Measurements from ENCODE around the gene ABHD6. TPM values are rescaled to one million over a fixed set of nuclear protein-coding genes. Genes with fewer than 3 reads are reported as not detected.

ABHD6 gene
- total and polyA plus RNA-seq, 7 donors = 1.7 to 7.2 (median 5.0) TPM

DNA sequence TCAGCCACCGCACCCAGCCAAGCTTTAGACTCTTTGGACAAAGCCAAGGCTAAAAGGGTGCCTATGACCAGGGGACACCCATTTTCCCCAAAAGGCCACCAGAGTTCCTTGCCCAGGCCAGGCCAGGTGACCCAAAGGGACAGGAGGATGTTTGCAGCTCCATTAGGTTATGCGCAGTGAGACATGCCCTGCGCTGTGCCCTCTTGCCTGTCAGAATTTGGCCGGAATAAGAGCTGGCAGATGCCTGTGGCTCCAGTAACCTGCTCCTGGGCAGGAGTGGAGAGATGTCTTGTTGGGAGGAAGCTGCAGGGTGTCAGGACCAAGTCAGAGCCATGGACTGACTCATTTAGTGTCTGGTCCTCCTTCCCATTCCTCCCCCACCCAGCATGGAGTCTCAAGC, 47.3 kb upstream of the ABHD6 start:
- H3K9me3 ChIP-seq = no peaks in the 10 kb centered on the region
- no peaks in the 10 kb centered on the region for H3K4me1 ChIP-seq
- TF ChIP-seq, protein P1, sequence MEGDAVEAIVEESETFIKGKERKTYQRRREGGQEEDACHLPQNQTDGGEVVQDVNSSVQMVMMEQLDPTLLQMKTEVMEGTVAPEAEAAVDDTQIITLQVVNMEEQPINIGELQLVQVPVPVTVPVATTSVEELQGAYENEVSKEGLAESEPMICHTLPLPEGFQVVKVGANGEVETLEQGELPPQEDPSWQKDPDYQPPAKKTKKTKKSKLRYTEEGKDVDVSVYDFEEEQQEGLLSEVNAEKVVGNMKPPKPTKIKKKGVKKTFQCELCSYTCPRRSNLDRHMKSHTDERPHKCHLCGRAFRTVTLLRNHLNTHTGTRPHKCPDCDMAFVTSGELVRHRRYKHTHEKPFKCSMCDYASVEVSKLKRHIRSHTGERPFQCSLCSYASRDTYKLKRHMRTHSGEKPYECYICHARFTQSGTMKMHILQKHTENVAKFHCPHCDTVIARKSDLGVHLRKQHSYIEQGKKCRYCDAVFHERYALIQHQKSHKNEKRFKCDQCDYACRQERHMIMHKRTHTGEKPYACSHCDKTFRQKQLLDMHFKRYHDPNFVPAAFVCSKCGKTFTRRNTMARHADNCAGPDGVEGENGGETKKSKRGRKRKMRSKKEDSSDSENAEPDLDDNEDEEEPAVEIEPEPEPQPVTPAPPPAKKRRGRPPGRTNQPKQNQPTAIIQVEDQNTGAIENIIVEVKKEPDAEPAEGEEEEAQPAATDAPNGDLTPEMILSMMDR (IDR thresholded peaks at IDR 0.05) = no peak
- H3K27me3 ChIP-seq (ENCODE audit: insufficient read depth in 3 of 3, low read length in 2 of 3) = no peaks in the 10 kb centered on the region
- no peak overlapping the region for H3K27ac ChIP-seq
- intact Hi-C loops (cut with DNase I) = no loop called here
- no peak overlapping the region for H3K4me3 ChIP-seq
- no peaks in the 10 kb centered on the region for H3K36me3 ChIP-seq (ENCODE audit: insufficient read depth in 1 of 2, low read depth in 1 of 2)
- ATAC-seq (no peak), DNase-seq (no peak)
- WGBS, 3 donors = 95 to 100% (median 96%) methylated on average over 4 of the region's 4 CpGs

DNA sequence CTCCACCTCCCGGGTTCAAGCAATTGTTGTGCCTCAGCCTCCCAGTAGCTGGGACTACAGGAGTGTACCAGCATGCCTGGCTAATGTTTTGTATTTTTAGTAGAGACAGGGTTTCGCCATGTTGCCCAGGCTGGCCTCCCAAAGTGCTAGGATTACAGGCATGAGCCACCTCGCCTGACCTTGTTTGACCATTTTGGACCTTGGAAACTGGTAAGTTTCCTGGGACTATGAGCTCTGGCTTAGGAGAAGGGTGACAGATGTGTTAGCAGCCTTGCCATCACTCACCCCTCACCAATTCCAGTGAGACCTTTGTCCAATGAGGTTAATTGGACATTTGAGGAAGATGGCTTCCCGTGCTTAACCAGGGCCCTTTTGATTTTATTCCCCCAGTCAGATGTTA, 46.7 kb upstream of the ABHD6 start:
- TF ChIP-seq, protein P1 (IDR thresholded peaks at IDR 0.05) = no peak
- Histone ChIP-seq H3K36me3 (ENCODE audit: insufficient read depth in 1 of 2, low read depth in 1 of 2) (no peaks in the 10 kb centered on the region), H3K9me3 (no peaks in the 10 kb centered on the region), H3K4me1 (no peaks in the 10 kb centered on the region), H3K27ac (no peak overlapping the region), H3K4me3 (no peak overlapping the region), H3K27me3 (ENCODE audit: insufficient read depth in 3 of 3, low read length in 2 of 3) (no peaks in the 10 kb centered on the region)
- DNase-seq (no peak), ATAC-seq (peak in 1 of 4 donors; percentile 45)
- 43 to 69% (median 56%) methylated on average over 4 of the region's 4 CpGs for WGBS, 3 donors
- intact Hi-C loops (cut with DNase I) = no loop called here

DNA sequence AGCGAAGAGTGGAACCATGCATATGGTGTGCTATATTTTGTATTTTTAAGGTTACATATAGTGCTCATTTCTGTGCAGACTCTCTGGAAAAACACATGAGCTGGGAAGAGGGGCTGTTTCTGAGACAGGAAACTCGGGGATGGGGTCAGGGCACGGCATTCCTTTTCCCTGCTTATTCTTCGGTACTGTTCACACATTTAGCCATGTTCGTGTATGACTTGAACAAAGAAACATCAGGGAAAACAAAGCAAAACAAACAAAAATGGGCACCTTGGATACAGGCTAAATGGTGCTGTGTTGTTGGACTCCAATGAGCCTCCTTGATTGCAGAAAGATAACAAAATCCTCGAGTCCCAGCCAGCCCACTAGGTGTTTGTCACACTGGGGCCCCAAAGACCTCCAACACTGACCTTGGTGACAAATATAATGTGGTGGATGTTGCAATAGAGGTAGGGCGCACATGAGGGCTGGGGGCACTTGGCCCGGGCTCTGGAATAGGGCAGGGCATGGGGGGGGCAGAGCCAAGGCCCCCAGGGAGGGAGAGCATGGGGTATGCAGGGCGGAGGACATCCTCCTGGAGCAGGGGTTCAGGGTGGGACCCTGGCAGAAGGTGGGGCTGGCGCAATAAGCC, 46.1 kb upstream of the ABHD6 start:
- ATAC-seq = no peak
- no peak for DNase-seq
- Histone ChIP-seq H3K27ac (no peak overlapping the region), H3K36me3 (ENCODE audit: insufficient read depth in 1 of 2, low read depth in 1 of 2) (no peaks in the 10 kb centered on the region), H3K4me3 (no peak overlapping the region), H3K4me1 (no peaks in the 10 kb centered on the region), H3K27me3 (ENCODE audit: insufficient read depth in 3 of 3, low read length in 2 of 3) (no peaks in the 10 kb centered on the region), H3K9me3 (no peaks in the 10 kb centered on the region)
- TF ChIP-seq, protein P1 (IDR thresholded peaks at IDR 0.05) = no peak
- WGBS, 3 donors = 73 to 76% (median 73%) methylated on average over 10 of the region's 10 CpGs
- intact Hi-C loops (cut with DNase I) = no loop called here

DNA sequence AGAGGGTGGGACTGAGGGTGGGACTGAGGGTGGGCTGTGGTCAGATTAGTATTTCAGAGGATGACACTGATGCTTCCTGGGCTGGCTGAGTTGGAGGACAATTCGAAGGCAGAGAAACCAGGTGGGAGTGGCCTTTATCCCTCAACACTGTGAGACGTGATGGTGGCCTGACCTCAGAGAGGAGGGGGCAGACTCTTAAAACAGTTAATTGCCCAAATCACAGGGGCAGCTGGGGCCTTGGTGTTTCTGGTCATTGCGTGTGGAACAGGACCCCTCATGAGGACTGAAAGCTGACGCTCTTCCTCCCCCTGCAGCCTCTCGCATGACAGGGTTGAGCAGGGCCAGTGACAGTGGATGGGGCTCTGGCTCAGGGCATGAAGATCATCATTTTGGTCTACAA, 45.5 kb upstream of the ABHD6 start:
- Histone ChIP-seq H3K4me3 (no peak overlapping the region), H3K27me3 (ENCODE audit: insufficient read depth in 3 of 3, low read length in 2 of 3) (no peaks in the 10 kb centered on the region), H3K4me1 (no peaks in the 10 kb centered on the region), H3K9me3 (no peaks in the 10 kb centered on the region), H3K27ac (no peak overlapping the region), H3K36me3 (ENCODE audit: insufficient read depth in 1 of 2, low read depth in 1 of 2) (no peaks in the 10 kb centered on the region)
- DNase-seq = no peak
- ATAC-seq = no peak
- intact Hi-C loops (cut with DNase I) = no loop called here
- 69 to 76% (median 71%) methylated on average over 5 of the region's 5 CpGs for WGBS, 3 donors
- TF ChIP-seq, protein P1 (IDR thresholded peaks at IDR 0.05) = no peak
